ENCODE data around the gene IDH3A.
A peak's percentile ranks its signal among the peaks of the same experiment; 100 is the strongest.

Gene IDH3A

GRCh38 chr15:78149068-78149804, at the start of gene IDH3A:
Gene IDH3A, plus strand, starts transcription at chr15:78149362. Its CDS starts 42 bp downstream, at chr15:78149404.
- peak; percentile 85 for DNase-seq

- no peak for DNase-seq
These were observed 48.3 kb upstream of the IDH3A start for GRCh38 chr15:78100886-78101285.

GRCh38 chr15:78101423-78102105, 47.6 kb upstream of the IDH3A start:
- DNase-seq: no peak

GRCh38 chr15:78102211-78102610, 47.0 kb upstream of the IDH3A start:
- DNase-seq: no peak

GRCh38 chr15:78102741-78103140, 46.4 kb upstream of the IDH3A start:
- no peak for DNase-seq

- peak; percentile 65 for DNase-seq
These were observed 45.6 kb upstream of the IDH3A start for GRCh38 chr15:78103406-78104118.

- no peak for DNase-seq
These were observed 45.1 kb upstream of the IDH3A start for GRCh38 chr15:78104119-78104479.

- no peak for DNase-seq
These were observed 44.3 kb upstream of the IDH3A start for GRCh38 chr15:78104566-78105475.

- DNase-seq: no peak
These were observed 43.5 kb upstream of the IDH3A start for GRCh38 chr15:78105476-78106241.

- no peak for DNase-seq
These were observed 41.7 kb upstream of the IDH3A start for GRCh38 chr15:78107471-78107870.

- DNase-seq: peak; percentile 63
These were observed 40.7 kb upstream of the IDH3A start for GRCh38 chr15:78108300-78109084.

GRCh38 chr15:78109156-78109555, 40.0 kb upstream of the IDH3A start:
- no peak for DNase-seq

GRCh38 chr15:78110096-78110495, 39.1 kb upstream of the IDH3A start:
- DNase-seq: no peak

- no peak for DNase-seq
These were observed 38.2 kb upstream of the IDH3A start for GRCh38 chr15:78110916-78111475.

- no peak for DNase-seq
These were observed 37.4 kb upstream of the IDH3A start for GRCh38 chr15:78111788-78112187.

- no peak for DNase-seq
These were observed 36.6 kb upstream of the IDH3A start for GRCh38 chr15:78112551-78112950.

- DNase-seq: no peak
These were observed 28.6 kb upstream of the IDH3A start for GRCh38 chr15:78120523-78120922.

- no peak for DNase-seq
These were observed 23.9 kb upstream of the IDH3A start for GRCh38 chr15:78125267-78125666.

GRCh38 chr15:78127882-78128281, 21.3 kb upstream of the IDH3A start:
- no peak for DNase-seq

- no peak for DNase-seq
These were observed 19.9 kb upstream of the IDH3A start for GRCh38 chr15:78129077-78129750.

All from GF-D8 (cell line).